GM21529 (cell line): ENCODE data around the gene TNFAIP8.

ENCODE experiments used
- ATAC-seq: cut with Tn5 transposase; IDR thresholded peaks from one replicate; pipeline ENCODE4 v1.9.1; 2021; ENCODE audit not compliant: unreplicated experiment

TNFAIP8 gene

DNA sequence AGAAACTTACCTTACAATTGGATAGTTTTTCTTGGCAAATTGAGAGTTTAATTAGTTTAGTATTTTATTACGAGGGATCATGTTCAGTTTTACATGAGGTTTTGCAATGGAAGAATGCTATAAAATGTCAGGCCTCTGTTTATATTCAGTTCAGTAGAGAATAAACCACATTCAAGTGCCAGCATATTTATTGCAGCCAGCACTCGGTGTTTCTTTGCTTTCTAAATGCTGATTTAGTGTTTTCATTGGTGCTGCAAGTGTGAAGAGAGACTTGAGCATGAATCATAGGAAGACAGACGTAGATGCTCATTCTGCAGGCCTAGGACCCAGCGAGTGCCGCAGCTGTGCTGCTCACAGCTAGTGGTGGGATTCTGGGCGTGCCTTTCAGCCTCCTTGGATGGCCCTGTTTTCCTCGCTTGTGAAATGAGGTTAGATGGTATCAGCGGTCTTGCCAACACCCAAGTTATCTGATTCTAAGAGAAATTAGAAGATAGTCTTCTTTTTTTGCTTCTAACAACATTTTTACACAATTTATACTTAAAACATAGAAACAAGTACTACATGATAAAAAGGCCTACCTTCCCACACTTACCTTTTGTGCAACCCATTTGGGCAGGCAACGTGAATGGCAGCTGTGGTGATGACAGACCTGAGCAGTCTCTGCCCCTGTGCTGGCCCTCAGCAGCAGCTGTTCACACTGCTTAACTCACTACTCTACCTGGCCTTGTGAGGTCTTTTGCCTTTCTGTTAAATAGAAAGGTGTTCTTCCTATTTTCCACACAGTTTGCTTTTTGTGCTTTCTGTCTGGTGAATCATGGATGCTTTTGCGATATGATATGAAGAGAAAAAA is 26.8 kb upstream of the TNFAIP8 start:
- ATAC-seq, result no peak

DNA sequence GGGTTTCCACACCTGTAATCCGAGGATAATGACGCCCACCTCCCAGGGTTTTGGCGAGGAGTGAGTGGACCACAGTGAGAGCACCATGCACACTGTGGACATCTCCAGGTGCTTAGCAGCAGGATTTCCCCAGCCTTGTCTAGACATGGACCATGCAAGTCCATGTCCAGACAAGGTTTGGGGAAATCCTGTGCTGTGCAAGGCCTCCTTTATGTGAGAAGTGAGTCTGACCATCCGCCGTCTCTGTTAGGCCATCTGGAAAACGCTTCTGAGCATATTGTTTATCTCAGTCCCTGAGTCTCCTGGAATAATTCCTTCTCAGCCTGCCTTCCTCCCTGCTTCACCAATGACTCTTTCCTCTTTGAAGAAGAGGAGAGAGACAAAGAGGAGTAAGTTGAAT is 26.2 kb upstream of the TNFAIP8 start:
- no peak for ATAC-seq

DNA sequence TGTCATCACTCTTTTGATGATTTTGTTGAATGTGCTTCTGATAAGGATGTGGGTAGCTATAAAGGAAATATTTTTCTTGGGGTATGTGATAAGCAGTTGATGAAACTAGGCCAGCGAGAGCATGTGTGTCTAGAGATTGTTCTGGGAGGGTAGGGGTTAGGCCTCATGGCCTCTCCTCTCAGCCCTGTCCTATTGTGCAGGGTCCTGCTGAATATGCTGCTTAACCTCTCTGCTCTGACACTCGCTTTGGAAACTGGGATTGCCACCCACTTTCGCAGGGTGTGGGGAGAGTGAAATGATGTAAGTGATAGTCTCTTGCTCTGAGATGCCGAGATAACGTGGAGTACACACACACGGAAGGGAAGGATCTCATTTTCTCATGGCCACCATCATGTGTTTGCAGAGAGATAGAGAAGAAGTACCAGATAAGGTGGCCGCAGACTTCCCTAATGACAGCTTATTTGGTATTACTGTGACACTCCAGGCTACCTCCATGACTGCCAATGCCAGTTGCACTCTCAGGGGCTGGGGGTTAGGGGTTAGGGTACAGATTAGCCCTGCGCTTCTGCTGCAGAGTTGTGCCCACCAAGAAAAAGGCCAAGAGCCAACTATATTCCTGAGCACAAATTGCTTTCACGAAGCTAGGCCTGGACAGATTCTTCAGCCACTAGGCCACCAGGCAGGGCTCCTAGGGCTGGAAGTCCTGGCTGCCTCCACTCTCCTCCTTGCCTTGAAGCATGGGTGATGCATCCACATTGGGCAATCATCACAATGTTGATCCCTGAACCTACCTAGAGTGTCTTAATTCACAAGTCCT is 25.2 kb upstream of the TNFAIP8 start:
- ATAC-seq, result no peak

DNA sequence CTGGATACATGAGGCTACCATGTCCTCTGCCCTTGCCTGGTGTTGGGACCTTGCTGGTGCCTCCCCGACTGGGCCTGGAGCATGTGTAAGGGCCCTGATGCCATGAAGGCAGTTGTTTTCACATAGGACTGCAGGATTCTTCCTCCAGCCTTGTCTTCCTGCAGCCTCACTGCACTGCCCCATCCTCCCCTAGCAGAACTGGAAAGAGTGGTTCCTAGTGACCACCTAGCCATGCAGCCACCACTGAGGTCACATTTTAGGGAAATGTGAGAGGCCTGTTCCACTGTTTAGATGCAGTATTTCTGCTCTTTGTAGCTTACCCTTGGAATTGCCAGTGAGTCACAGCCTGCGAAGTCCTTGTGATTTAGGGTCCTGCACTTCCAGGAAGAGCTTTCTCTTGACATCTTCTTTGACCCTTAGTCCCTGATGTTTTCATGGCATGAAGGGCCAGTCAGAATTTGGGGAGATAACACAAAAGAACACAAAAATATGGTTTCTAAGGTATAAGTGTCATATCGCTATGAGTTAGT is 24.2 kb upstream of the TNFAIP8 start:
- no peak for ATAC-seq

DNA sequence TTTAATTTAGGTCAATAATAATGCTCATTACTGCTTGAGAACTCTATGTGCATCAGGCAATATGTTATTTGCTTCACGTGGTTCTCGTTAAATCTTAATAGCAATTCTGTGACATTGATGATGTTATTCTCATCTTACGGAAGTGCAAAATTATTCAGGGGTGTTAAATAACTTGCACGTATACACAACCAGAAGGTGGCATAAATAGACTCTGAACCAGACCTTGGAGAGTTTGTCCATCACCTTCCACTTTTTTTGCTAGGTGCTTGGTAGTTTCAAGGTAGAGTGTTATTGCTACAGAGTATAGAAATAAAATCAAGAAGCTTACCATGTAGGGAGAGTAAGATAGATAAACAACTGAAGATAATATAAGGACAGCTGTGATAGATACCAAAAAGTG is 23.6 kb upstream of the TNFAIP8 start:
- no peak for ATAC-seq

DNA sequence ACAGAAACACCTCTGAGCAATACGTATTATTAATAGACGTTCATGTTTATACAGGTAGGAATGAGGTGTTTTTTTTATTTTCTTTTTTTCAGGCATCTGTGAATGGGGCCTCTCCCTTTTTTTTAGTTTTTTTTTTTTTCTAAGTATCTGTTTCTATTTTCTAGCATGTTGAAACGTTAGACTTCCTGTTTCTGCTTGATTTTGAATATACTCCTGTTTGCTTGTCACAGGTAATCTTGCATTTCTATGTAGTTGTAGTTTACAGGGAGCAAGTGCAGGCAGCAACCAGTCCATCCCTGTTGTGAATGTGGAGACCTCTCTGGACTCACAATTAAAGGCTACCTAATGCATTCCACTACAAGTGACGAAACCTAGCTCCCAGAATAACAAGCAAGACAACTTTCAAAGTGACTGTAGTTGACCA is 22.8 kb upstream of the TNFAIP8 start:
- ATAC-seq, result peak; percentile 35

DNA sequence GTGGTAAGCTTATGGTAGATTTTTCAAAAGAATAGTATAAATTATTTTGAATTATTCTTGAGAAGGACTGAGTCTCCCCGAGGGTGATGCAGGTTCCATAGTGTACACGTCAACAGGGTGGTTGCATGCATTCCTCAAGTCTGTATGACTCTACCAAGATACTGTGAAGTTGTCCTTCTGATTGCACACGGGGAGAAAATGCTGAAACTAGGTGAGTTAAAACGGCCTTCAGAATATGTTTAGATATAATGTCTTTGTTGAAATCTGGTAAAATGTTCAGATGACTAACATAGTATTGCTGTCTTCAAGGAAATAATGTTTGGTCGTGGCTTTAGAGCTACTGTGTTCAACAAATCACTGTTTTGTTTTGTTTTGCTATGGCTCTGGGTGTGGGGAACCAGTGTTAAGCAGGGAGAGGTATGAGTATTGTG is 22.4 kb upstream of the TNFAIP8 start:
- peak; percentile 10 for ATAC-seq

DNA sequence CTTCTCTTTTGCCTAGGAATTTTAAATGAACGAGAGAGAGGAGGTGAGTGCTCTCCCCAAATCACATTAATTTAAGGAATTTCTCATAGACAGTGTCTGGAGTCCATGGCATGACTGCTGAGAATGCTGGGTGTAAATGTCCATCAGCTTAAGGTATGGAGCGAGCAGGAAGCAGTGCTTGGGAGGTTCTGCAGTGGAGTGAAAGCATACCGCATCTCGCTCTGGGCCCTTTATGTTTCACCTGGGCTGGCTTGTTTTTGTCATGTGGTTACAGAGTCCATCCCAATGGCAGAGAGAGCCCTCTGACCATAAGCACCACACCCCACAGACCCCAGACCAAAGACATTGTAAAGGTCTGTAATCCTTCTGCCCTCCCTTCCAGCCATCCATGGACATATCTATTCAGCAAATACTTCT is 20.6 kb upstream of the TNFAIP8 start:
- no peak for ATAC-seq

DNA sequence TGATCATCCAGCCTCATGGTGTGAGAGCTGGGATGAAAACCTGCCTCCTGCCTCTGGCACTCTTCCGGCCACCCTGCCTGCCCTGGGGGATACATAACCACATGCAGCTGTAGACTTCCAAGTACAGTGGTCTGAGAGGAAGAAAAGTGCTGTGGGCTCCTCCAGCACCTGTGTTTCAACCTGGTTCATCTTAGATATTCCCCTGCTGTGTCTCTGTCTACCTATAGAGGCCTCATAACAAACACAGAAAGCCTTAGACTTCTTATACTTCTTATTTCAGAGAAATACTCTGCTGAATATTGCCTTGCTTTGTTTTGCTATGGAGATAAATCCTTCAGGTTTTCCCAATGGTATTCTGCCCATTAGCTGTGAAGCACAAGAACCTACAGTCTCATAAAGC is 19.6 kb upstream of the TNFAIP8 start:
- peak; percentile 8 for ATAC-seq

DNA sequence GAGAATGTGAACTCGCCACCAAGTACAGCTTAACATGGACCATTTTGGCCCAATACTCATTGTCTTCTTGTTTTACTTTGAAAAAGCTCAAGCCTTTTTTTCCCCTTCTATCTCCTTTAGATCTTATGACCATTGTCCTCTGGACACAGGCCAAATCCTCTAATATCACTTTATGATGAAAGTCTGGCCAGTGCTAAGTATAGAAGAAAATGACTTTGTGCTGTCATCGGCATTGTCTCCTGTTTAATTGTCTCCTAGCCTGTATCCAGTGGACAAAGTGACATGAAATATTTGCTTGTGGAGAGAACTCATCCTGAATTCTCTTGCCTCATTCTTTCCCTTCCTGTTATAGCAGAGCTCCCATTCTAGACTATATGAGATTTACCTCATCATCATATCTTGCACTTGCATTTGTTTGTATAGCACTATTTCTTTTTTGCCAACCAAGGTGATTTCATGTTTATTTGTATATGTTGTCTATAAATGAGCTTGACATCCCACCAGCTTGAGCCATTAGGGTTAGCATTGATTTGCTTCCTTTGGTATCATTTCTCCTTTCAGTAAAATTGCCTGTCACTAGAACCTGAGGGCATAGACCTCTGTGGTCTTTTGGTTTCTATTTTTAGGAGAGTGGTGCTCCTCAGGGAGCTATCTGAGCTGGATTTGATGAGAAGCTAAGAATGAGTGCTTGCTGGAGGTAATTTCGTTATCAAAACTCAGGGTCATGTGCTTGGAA is 18.8 kb upstream of the TNFAIP8 start:
- ATAC-seq, result no peak

DNA sequence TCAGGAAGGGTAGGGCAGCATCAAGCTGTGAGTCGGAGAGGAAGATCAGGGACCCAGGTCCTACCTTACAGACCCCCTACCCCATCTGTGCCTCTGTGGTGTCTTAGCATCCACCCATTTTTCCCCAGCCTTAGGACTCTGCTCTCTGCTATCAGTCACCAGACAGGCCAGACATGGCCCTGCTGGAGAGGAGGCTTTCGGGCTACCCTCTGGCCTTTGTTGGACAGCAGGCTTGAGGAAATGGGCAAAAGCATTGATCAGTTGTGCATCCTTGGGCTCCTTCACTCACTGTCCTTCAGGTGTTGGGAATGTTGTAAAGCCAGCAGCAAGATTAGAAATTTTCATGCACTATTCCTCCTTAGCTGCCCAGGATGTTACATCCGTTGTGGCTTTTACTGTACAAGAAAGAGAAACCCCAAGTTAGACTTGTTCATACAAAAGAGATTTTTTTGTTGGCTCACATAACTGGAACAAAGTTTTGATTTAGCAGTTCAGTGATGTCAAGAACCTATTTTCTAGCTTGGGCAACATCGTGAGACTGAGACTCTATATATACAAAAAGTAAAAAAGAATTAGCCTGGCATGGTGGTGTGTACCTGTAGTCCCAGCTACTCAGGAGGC is 17.4 kb upstream of the TNFAIP8 start:
- ATAC-seq, result no peak

DNA sequence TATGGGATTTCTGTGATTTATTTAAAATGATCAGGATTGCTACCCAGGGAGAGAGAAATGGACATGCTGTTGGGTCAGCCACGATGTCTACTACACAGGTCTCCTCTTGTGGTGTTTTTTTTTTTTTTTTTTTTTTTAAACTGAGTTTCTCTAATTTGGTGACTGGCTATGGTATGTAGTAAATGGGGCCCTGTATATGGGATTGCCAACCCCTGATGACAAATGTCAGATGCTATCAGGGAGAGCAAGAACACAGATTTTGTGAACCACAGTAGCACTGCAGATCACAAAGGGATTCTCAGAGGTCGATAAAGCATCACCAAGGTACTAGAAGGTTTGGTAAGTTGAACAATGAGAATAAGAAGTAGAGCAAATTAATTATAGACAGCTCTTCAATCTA is 16.5 kb upstream of the TNFAIP8 start:
- no peak for ATAC-seq

DNA sequence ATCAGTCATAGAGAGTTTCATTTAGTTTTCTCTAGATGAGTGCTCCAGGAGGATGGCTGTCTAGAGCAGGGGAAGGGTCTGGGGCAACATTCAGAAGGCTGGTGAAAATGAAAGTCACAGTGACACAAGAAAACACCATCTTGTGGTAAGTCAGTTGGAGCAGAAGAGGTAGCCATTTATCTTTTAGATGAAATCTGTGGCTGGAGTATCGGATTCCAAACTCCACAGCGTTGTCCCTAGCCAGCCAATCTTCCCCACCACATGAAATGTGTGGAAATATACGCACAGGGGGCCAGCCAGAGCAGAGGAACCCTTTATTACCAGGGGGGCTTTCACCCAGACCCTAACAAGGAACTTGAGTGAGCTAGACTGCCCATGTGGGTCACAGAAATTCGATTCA is 15.9 kb upstream of the TNFAIP8 start:
- ATAC-seq, result no peak

DNA sequence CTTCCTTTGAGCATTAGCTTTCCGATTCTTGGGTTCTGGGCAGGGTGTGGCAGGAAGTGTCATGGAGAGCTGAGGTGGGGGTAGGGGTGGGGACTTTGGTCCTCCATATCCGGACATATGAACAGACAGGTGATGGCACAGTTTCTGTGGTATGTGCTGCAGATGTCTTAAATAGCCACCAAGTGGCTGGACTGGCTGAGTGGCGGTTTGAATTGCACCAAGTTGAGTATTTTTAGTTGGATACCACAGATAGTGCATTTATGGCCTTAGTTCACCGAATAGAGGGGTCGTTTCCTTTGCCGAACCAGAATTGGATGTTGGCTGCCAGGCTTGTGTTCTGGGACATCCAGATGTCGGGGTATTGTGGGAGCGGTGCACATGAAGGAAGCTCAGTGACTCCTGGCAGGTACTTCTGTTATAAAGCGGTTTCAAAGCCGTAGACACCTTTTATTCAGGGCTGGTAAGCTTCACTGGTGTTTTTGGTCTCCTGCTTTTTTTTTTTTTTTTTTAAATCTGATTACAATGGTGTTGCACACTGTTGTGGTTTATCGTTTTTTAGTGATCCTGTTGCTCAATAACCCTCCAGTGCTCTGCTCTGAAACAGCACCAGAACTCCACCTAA is 15.1 kb upstream of the TNFAIP8 start:
- ATAC-seq, result peak; percentile 59

DNA sequence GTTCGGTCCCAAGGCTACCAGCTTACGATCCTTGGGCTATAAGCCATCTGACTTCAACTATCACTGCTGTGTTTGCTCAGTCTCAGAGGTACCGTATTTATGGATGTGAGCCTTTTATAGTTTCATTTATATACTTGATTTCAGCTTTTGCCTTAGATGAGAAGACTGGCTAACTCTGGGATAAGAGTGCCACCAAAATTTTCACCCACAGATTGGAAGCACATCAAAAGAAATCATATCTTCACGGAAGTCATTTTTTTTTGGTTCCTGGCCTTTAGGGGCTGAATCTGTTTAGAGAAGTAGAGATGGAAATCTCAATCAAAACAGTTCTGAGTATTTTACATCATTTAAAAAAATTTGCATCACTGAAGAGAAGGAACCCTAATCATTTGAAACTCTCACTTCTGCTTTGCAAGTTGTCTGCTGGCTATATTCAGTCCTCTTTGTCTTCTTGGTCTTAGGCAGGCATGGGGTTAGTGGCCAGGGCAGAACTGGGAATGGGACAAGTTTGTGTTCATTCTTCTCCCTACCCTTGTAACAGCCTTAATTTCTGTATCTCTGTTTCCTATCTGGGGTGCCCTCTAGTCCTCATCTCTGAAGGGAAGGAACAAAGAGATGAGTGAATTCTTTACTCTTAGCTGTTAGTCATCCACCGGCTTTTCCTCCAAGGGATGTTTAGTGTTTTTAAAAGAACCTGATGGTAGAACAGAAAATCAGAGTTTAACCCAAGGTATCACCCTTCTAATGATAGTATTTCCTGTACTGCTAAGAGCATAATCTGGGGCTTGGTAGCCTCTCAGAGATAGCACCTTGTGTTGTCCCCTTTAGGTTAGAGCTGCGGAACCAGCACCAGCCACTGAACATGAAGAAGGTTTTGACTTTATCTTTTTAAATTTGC is 14.1 kb upstream of the TNFAIP8 start:
- ATAC-seq, result peak; percentile 51

DNA sequence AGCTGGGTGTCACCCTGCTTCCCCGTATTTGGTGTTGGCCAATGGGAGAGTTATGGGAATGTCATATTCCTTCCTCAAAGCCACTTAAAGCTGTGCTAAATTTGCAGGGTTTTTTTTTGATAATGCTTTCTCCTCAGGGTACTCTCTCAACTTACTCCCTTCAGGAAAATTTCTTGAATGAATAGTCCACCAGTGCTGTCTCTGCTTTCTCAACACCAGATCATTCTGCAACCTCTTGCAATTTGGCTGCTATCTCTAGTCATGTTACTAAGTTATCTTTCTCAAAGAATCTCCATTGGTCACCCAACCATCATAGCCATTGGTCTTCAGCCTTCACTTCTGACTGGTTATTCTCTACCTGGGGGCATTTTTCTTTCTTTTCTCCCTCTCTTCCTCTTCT is 13.4 kb upstream of the TNFAIP8 start:
- no peak for ATAC-seq

DNA sequence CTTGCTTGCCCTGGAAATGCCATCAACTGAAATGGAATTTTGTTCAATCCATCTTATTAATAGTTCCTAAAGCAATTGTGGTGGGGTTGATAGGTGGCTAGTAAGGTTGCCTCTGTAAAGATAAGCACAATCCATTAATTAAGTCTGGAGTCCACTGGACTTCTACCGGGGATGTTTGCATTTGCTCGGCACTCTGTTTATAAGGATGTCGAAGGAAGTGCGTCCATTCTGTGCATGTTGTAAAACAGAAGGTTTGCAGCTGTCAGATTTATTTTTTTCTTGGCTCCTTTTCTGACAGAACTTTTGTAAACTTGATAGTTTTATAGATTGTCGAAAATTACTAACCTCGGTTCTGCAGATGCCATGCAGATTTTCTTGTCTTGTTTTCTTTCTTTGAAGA is 12.8 kb upstream of the TNFAIP8 start:
- no peak for ATAC-seq

DNA sequence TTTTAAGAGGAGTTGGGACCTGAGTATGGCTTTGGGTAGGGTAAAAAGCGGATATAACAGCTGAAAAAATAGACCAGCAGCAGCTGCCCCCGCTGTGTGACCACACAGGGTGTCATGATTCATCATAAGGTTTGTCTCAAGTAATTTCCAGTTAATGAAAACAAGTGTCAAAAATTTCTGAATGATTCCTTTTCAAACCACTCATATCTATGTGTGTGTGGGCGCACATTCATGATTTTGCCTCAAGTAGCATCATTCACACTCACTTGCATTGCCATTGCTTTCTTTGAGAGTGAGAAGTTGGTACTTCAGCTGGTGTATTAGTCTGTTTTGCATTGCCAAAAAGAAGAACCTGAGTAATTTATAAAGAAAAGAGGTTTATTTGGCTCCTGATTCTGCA is 12.1 kb upstream of the TNFAIP8 start:
- ATAC-seq, result peak; percentile 20

DNA sequence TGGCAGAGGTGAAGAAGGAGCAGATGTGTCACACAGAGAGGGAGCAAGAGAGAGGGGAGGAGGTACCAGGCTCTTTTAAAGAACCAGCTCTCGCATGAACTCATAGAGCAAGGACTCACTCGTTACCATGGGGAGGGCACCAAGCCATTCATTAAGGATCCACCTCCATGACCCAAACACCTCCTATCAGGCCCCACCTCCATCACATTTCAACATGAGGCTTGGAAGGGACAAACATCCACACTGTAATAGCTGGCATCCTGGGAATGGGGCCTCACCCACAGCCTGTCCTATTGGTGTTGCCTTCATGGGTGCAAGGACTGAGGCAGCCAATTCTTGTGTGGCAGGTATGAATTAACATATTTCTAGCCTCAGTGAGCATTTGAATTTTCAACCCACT is 11.6 kb upstream of the TNFAIP8 start:
- no peak for ATAC-seq
